G401 (cell line): Measurements from ENCODE around the gene GTF2H4. TPM values are rescaled to one million over a fixed set of nuclear protein-coding genes. Genes with fewer than 3 reads are reported as not detected.
"Not testable (repeated sequence)": the region's sequence is repeated elsewhere in the genome, so short reads cannot be mapped to it uniquely, and the experiment has no call there.

Experiments used
- DNase-seq: peaks from one replicate; pipeline ENCODE4 v3.0.0-alpha.2; 2015; ENCODE audit warnings: low spot score
- in situ Hi-C: cut with HindIII; loops from 2 replicates; pipeline ENCODE4 v1.10.0; 2016; ENCODE audit warnings: low sequenced_read_pairs, mixed read lengths
- total RNA-seq: library from RNA; depleted of rRNA; stranded (reverse); fragments of >200 nt; shearing (Covaris generic); gene quantifications from 2 replicates; pipeline ENCODE4 v1.2.3, GENCODE V29; 2014

GTF2H4 gene
- total RNA-seq, 1 experiment from 2014 or later = 46.2 TPM

DNA sequence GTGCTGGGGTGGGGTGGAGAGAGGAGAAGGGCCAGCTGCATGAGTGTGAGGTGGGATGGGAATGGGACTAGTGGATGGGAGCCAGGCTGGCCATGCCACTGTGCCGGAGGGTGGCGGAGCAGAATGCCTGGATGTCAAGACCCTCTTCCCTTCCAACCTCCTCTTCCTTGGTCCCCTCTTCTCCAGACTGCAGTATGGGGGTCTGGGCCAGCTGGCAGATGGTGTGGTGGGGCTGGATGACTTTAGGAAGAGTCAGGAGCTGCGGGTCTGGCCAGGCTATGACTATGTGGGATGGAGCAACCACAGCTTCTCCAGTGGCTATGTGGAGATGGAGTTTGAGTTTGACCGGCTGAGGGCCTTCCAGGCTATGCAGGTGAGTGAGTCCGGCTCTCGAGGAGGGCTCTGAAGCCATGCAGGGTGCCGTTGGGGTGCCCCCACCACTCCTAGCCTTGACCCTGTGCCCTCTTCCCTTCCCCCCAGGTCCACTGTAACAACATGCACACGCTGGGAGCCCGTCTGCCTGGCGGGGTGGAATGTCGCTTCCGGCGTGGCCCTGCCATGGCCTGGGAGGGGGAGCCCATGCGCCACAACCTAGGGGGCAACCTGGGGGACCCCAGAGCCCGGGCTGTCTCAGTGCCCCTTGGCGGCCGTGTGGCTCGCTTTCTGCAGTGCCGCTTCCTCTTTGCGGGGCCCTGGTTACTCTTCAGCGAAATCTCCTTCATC, 16.0 kb upstream of the GTF2H4 start:
- in situ Hi-C loops = no loop called here
- DNase-seq = no peak

DNA sequence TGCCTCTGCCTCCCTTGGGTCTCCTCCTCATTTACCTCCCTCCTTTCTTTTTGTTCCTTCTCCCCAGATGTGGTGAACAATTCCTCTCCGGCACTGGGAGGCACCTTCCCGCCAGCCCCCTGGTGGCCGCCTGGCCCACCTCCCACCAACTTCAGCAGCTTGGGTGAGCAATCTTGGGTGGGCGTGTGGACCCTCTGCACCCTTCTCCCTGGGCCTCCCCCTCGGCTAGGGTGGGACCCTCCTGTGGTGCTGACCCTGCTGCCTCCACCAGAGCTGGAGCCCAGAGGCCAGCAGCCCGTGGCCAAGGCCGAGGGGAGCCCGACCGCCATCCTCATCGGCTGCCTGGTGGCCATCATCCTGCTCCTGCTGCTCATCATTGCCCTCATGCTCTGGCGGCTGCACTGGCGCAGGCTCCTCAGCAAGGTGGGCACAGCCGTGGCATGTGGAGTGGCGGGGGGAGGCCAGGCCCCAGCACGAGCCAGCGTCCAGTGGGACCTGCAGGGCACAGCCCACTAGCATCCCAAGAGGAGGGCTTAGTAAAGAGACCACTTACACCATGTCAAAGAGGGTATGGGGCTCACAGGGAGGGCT, 14.9 kb upstream of the GTF2H4 start:
- in situ Hi-C loops = no loop called here
- DNase-seq = no peak

DNA sequence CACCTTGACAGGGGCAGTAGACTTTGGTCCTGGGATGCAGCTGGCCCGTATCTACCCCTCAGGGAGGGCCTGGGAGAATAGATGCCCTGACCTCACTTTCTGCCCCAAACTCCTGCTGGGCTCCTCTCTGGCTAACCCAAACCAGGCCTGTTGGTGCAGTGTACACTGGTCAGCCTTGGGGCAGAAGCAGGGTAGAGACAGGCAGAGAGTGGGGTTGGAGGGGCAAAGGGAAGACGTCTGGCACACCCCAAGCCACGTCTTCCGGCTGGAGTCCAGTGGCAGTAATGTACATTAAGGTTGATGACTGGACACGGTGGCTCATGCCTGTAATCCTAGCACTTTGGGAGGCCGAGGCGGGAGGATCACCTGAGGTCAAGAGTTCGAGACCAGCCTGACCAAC, 14.3 kb upstream of the GTF2H4 start:
- in situ Hi-C loops = no loop called here

GRCh38 chr6:30894381-30894780, 13.6 kb upstream of the GTF2H4 start:
- in situ Hi-C loops = no loop called here
- no peak for DNase-seq

More for the DNA sequence above, 14.3 kb upstream of the GTF2H4 start:
- DNase-seq = no peak

DNA sequence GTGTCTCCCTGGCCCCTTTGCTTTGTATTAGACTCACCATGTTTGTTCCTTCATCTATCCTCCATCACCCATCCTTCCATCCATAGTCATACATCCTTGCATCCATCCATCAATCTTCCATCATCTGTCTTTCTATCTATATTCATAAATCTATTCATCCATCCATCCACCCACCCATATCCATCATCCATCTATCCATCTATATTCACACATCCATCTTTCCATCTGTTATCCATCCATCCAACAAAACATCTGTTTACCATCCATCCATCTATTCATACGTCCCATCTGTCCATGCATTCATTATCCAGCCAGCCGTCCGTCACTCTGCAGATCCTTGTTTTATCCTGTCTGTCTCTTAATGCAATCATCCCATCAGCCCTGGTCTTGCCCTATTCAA, 13.1 kb upstream of the GTF2H4 start:
- DNase-seq = no peak
- in situ Hi-C loops = no loop called here

DNA sequence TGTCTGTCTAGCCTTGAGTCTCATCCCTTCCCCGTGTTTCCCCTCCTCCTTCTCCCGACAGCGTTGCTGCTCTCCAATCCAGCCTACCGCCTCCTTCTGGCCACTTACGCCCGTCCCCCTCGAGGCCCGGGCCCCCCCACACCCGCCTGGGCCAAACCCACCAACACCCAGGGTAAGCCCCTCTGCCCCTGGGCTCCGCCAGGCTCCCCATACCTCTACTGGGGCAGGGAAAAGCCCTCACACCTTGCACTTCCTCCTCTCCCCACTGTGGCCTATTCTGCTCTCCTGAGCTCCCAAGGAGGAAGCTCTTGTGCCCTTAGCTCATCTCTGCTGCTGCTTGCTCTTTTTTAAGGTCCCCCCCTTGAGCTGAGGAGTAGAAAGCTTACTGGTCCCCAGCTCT, 12.7 kb upstream of the GTF2H4 start:
- in situ Hi-C loops = no loop called here
- no peak for DNase-seq

GRCh38 chr6:30896541-30896940, 11.5 kb upstream of the GTF2H4 start:
- in situ Hi-C loops = no loop called here
- no peak for DNase-seq

- in situ Hi-C loops = no loop called here
- DNase-seq = no peak
Measured at GRCh38 chr6:30897882-30898281, 10.1 kb upstream of the GTF2H4 start.

DNA sequence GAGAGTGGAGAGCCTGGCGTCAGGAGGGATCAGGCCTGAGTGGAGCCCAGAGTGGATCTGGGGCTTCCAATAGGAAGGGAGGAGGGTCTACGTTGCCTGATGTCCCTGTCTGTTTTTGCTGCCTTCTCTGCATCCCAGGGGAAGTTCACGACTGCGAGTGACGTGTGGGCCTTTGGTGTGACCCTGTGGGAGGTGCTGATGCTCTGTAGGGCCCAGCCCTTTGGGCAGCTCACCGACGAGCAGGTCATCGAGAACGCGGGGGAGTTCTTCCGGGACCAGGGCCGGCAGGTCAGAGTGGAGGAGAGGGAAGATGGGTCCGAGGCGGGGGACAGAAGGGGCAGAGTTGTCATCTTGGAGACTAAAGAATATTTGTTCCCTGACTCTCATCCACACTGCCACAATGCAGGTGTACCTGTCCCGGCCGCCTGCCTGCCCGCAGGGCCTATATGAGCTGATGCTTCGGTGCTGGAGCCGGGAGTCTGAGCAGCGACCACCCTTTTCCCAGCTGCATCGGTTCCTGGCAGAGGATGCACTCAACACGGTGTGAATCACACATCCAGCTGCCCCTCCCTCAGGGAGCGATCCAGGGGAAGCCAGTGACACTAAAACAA, 9.2 kb upstream of the GTF2H4 start:
- DNase-seq = no peak
- in situ Hi-C loops = no loop called here

- no peak for DNase-seq
- in situ Hi-C loops = no loop called here
Measured at GRCh38 chr6:30900863-30901417, 7.1 kb upstream of the GTF2H4 start.

DNA sequence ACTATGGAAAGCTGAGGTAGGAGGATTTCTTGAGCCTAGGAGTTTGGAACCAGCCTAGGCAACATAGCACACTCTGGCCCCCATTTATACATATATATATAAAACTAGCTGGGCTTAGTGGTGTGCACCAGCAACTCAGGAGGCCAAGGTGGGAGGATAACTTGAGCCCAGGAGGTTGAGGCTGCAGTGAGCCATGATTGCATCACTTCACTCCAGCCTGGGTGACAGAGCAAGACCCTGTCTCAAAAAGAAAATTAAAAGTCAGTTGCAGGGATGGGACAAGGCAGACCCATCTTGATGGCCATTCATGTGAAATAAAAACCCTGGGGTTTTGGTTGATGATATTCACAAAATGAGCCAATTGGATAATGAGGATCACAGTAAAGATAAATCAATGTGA, 6.6 kb upstream of the GTF2H4 start:
- no peak for DNase-seq
- in situ Hi-C loops = no loop called here

GRCh38 chr6:30902196-30902595, 5.8 kb upstream of the GTF2H4 start:
- in situ Hi-C loops, DNase-seq: not testable (repeated sequence)

GRCh38 chr6:30902709-30903108, 5.3 kb upstream of the GTF2H4 start:
- no peak for DNase-seq
- in situ Hi-C loops = no loop called here

DNA sequence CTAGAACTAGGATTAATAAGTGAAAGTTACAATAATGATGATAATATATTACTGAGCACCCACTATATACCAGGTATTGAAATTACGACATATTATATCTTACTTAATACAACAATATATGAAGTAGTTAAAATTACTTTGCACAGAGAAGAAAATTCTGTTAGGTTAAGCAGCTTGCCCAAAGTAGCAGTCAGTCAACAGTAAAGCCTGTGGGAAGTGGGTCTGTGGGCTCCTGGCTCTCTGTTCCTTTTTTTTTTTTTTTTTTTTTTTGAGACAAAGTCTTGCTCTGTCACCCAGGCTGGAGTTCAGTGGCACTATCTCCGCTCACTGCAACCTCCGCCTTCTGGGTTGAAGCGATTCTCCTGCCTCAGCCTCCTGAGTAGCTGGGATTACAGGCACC, 4.8 kb upstream of the GTF2H4 start:
- no peak for DNase-seq
- in situ Hi-C loops = no loop called here

- DNase-seq, in situ Hi-C loops: not testable (repeated sequence)
Measured at GRCh38 chr6:30907290-30907757, 683 bp upstream of the GTF2H4 start.

GRCh38 chr6:30908700-30909099, 693 bp downstream of the GTF2H4 start:
- DNase-seq = no peak
- in situ Hi-C loops = no loop called here

GRCh38 chr6:30910473-30910872, 2.5 kb downstream of the GTF2H4 start:
- DNase-seq, in situ Hi-C loops: not testable (repeated sequence)

DNA sequence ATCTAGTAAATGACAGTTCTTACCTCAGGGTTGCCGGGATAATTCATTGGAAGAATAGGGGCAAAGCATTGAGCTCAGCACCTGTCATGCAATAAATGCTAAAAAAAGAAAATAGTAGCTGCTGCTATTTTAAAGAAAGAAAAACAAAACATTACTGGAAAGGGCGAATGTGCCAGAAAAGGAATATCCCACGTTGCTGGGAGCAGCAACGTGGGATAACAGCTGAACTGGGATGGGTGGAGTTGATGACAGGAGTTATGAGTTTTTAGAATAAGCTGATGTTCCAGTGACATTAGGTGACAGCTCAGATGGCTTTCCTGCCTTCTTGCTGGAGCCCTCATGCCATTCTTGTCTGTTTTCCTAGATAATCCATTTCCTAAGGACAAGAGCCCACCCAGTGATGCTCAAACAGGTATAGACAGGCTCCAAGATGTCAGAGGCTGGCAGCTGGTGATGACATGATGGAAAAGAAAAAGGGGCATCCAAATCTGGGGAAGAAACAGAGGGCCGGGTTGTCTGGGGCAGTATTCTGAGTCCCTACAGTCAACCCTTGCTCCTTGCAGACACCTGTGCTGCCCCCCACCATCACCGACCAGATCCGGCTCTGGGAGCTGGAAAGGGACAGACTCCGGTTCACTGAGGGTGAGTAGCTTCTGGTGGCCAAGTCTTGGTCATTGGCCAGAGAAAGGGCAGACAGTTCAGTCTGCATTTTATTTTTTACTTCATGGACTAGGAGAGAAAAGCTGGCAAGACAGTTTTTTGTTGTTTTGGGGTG, 4.9 kb downstream of the GTF2H4 start:
- no peak for DNase-seq
- in situ Hi-C loops = no loop called here

GRCh38 chr6:30913721-30914075, 5.7 kb downstream of the GTF2H4 start:
- in situ Hi-C loops = no loop called here
- no peak for DNase-seq
